ENCODE measurements around the gene RIPK4. TPM values are rescaled to one million over a fixed set of nuclear protein-coding genes. Genes with fewer than 3 reads are reported as not detected.

RIPK4 gene
- total and polyA plus RNA-seq, 2 donors (not counting 1 experiment from before 2014, with no cell fraction given), result not detected

- Histone ChIP-seq H3K36me3 (replicated peaks in 1 of 2; ENCODE audit: control extremely low read depth in 1 of 2, control insufficient read depth in 1 of 2, extremely low read depth in 1 of 2, insufficient read depth in 2 of 2, low read length in 1 of 2) (no peaks in the 10 kb centered on the region), H4K20me1 (ENCODE audit: control insufficient read depth, insufficient read depth, low read length, poor library complexity, severe bottlenecking) (no peaks in the 10 kb centered on the region), H3K79me2 (ENCODE audit: control insufficient read depth, insufficient read depth, low read length) (no peaks in the 10 kb centered on the region), H3K9ac (ENCODE audit: low read length) (no peak overlapping the region), H3K4me2 (replicated peaks; ENCODE audit: low read depth, low read length, poor library complexity, severe bottlenecking) (no peak overlapping the region), H3K9me3 (ENCODE audit: control extremely low read depth in 1 of 3, control insufficient read depth in 2 of 3, insufficient read depth in 1 of 3, low read length in 2 of 3) (peaks cover 0 to 23% (median 1%) of the 10 kb centered on the region in 3 donors), H3K4me1 (ENCODE audit: control insufficient read depth in 2 of 2, insufficient read depth in 2 of 2, low read length in 2 of 2) (peaks cover 4 to 6% of the 10 kb centered on the region in 2 donors), H3K4me3 (ENCODE audit: control extremely low read depth in 1 of 5, extremely low read depth in 1 of 5, insufficient read depth in 1 of 5, low read depth in 2 of 5, low read length in 4 of 5) (no peak overlapping the region), H3K27ac (ENCODE audit: low read length in 2 of 2) (no peak overlapping the region), H2AFZ (ENCODE audit: insufficient read depth, low read depth, low read length, poor library complexity, severe bottlenecking) (no peak overlapping the region), H3K27me3 (replicated peaks in 1 of 4; ENCODE audit: control extremely low read depth in 1 of 4, control insufficient read depth in 3 of 4, insufficient read depth in 4 of 4, low read length in 3 of 4) (peaks cover 0 to 28% (median 6%) of the 10 kb centered on the region in 4 experiments)
- no peak overlapping the region for H3K4me3 Mint-ChIP-seq
- WGBS (ENCODE audit: insufficient coverage), result 43% methylated on average over 4 of the region's 6 CpGs
- CTCF ChIA-PET, result no interaction called here
- H3K27ac Mint-ChIP-seq, result no peak overlapping the region
- ATAC-seq (ENCODE audit: low read depth), result no peak
- POLR2A ChIA-PET, result no interaction called here
- no peak for TF ChIP-seq CTCF (IDR thresholded peaks at IDR 0.05)
- no peak for TF ChIP-seq EZH2 (IDR thresholded peaks at IDR 0.05; ENCODE audit: borderline replicate concordance, insufficient read depth, low read depth, low read length, poor library complexity, severe bottlenecking)
- H3K27me3 Mint-ChIP-seq, result peaks cover 58% of the 10 kb centered on the region
- H3K9me3 Mint-ChIP-seq (ENCODE audit: insufficient read depth), result no peaks in the 10 kb centered on the region
- DNase-seq, result no peak
- intact Hi-C loops (cut with micrococcal nuclease), result no loop called here
- H3K4me1 Mint-ChIP-seq, result peaks cover 10% of the 10 kb centered on the region
Measured at GRCh38 chr21:41730367-41730765, 36.5 kb downstream of the RIPK4 start.

- POLR2A ChIA-PET, result no interaction called here
- no peak overlapping the region for H3K4me3 Mint-ChIP-seq
- H2AFZ ChIP-seq (ENCODE audit: insufficient read depth, low read depth, low read length, poor library complexity, severe bottlenecking), result no peak overlapping the region
- peaks cover 12% of the 10 kb centered on the region for H3K4me1 Mint-ChIP-seq
- TF ChIP-seq EZH2 (IDR thresholded peaks at IDR 0.05; ENCODE audit: borderline replicate concordance, insufficient read depth, low read depth, low read length, poor library complexity, severe bottlenecking), result no peak
- no peak for TF ChIP-seq CTCF (IDR thresholded peaks at IDR 0.05)
- peaks cover 60% of the 10 kb centered on the region for H3K27me3 Mint-ChIP-seq
- WGBS (ENCODE audit: insufficient coverage), result 62% methylated on average over 12 of the region's 17 CpGs
- no peak overlapping the region for H3K27ac ChIP-seq (ENCODE audit: low read length in 2 of 2)
- no peaks in the 10 kb centered on the region for H3K9me3 Mint-ChIP-seq (ENCODE audit: insufficient read depth)
- H4K20me1 ChIP-seq (ENCODE audit: control insufficient read depth, insufficient read depth, low read length, poor library complexity, severe bottlenecking), result no peaks in the 10 kb centered on the region
- no peak overlapping the region for H3K4me2 ChIP-seq (replicated peaks; ENCODE audit: low read depth, low read length, poor library complexity, severe bottlenecking)
- no peak overlapping the region for H3K27ac Mint-ChIP-seq
- intact Hi-C loops (cut with micrococcal nuclease), result no loop called here
- ATAC-seq (ENCODE audit: low read depth), result no peak
- no peaks in the 10 kb centered on the region for H3K36me3 ChIP-seq (replicated peaks in 1 of 2; ENCODE audit: control extremely low read depth in 1 of 2, control insufficient read depth in 1 of 2, extremely low read depth in 1 of 2, insufficient read depth in 2 of 2, low read length in 1 of 2)
- peaks cover 4 to 6% of the 10 kb centered on the region in 2 donors for H3K4me1 ChIP-seq (ENCODE audit: control insufficient read depth in 2 of 2, insufficient read depth in 2 of 2, low read length in 2 of 2)
- H3K9me3 ChIP-seq (ENCODE audit: control extremely low read depth in 1 of 3, control insufficient read depth in 2 of 3, insufficient read depth in 1 of 3, low read length in 2 of 3), result peaks cover 0 to 23% (median 1%) of the 10 kb centered on the region in 3 donors
- no peak overlapping the region for H3K9ac ChIP-seq (ENCODE audit: low read length)
- CTCF ChIA-PET, result no interaction called here
- no peak for DNase-seq
- peaks cover 0 to 30% (median 7%) of the 10 kb centered on the region in 4 experiments for H3K27me3 ChIP-seq (replicated peaks in 1 of 4; ENCODE audit: control extremely low read depth in 1 of 4, control insufficient read depth in 3 of 4, insufficient read depth in 4 of 4, low read length in 3 of 4)
- H3K4me3 ChIP-seq (ENCODE audit: control extremely low read depth in 1 of 5, extremely low read depth in 1 of 5, insufficient read depth in 1 of 5, low read depth in 2 of 5, low read length in 4 of 5), result no peak overlapping the region
- no peaks in the 10 kb centered on the region for H3K79me2 ChIP-seq (ENCODE audit: control insufficient read depth, insufficient read depth, low read length)
Measured at GRCh38 chr21:41729701-41730366, 37.0 kb downstream of the RIPK4 start.

All from B cell (primary cell).